Measurements from ENCODE around the gene STX19. TPM values are rescaled to one million over a fixed set of nuclear protein-coding genes. Genes with fewer than 3 reads are reported as not detected.

The STX19 gene
- total RNA-seq: under 1 TPM in 3 of 7 donors, not detected in 4; 0.31 to 0.46 (median 0.35) TPM
- not detected for polyA plus RNA-seq
- long read RNA-seq, donor 1: 0 reads
- long read RNA-seq, donor 2: 0 reads
- long read RNA-seq, donor 3: 0 reads

- Histone ChIP-seq H3K4me1 (ENCODE audit: insufficient read depth) (no peaks in the 10 kb centered on the region), H3K27ac (no peak within 1 kb of the TSS), H3K9me3 (no peaks in the 10 kb centered on the region), H3K27me3 (no peaks in the 10 kb centered on the region), H3K36me3 (no peaks in the 10 kb centered on the region), H3K4me3 (no peak within 1 kb of the TSS)
- no peak for TF ChIP-seq CTCF (IDR thresholded peaks at IDR 0.05)
- no peak for TF ChIP-seq POLR2A (IDR thresholded peaks at IDR 0.05)
- no peak for TF ChIP-seq EP300 (IDR thresholded peaks at IDR 0.05)
- DNase-seq: no peak
- intact Hi-C loops (cut with DNase I): no loop called here
- 86 to 89% (median 88%) methylated on average over 8 of the region's 8 CpGs for WGBS, 3 donors
Observed at GRCh38 chr3:94028093-94028837, at the start of gene STX19. Gene STX19, minus strand, starts transcription at chr3:94028597. Its CDS starts 13,328 bp downstream, at chr3:94015269.

GRCh38 chr3:94076055-94076454, 47.7 kb upstream of the STX19 start:
- Histone ChIP-seq H3K4me3 (no peak overlapping the region), H3K27me3 (no peaks in the 10 kb centered on the region), H3K36me3 (no peaks in the 10 kb centered on the region), H3K4me1 (ENCODE audit: insufficient read depth) (no peaks in the 10 kb centered on the region), H3K9me3 (no peaks in the 10 kb centered on the region), H3K27ac (no peak overlapping the region)
- 93 to 97% (median 94%) methylated on average over 3 of the region's 3 CpGs for WGBS, 3 donors
- no peak for TF ChIP-seq POLR2A (IDR thresholded peaks at IDR 0.05)
- no peak for TF ChIP-seq CTCF (IDR thresholded peaks at IDR 0.05)
- TF ChIP-seq EP300 (IDR thresholded peaks at IDR 0.05): no peak
- DNase-seq: no peak
- intact Hi-C loops (cut with DNase I): no loop called here

- WGBS, 3 donors: 84 to 89% (median 89%) methylated on average over 4 of the region's 4 CpGs
- no peak for DNase-seq
- Histone ChIP-seq H3K9me3 (no peaks in the 10 kb centered on the region), H3K36me3 (no peaks in the 10 kb centered on the region), H3K4me1 (ENCODE audit: insufficient read depth) (peaks cover 2% of the 10 kb centered on the region), H3K27me3 (no peaks in the 10 kb centered on the region), H3K27ac (no peak overlapping the region), H3K4me3 (no peak overlapping the region)
- intact Hi-C loops (cut with DNase I): no loop called here
- TF ChIP-seq CTCF (IDR thresholded peaks at IDR 0.05) (no peak), EP300 (IDR thresholded peaks at IDR 0.05) (no peak), POLR2A (IDR thresholded peaks at IDR 0.05) (no peak)
Observed at GRCh38 chr3:94071713-94072284, 43.4 kb upstream of the STX19 start.

- Histone ChIP-seq H3K36me3 (no peaks in the 10 kb centered on the region), H3K9me3 (no peaks in the 10 kb centered on the region), H3K4me3 (no peak overlapping the region), H3K4me1 (ENCODE audit: insufficient read depth) (peaks cover 2% of the 10 kb centered on the region), H3K27me3 (no peaks in the 10 kb centered on the region), H3K27ac (no peak overlapping the region)
- TF ChIP-seq POLR2A (IDR thresholded peaks at IDR 0.05): no peak
- no peak for TF ChIP-seq EP300 (IDR thresholded peaks at IDR 0.05)
- no peak for TF ChIP-seq CTCF (IDR thresholded peaks at IDR 0.05)
- intact Hi-C loops (cut with DNase I): no loop called here
- 93 to 94% (median 93%) methylated on average over 6 of the region's 6 CpGs for WGBS, 3 donors
- no peak for DNase-seq
Observed at GRCh38 chr3:94070341-94070911, 42.0 kb upstream of the STX19 start.
